T-helper 1 cell (primary cell): ENCODE measurements around the gene GIT1.

Experiments
- DNase-seq, 5 donors: peaks; one replicate each; pipeline ENCODE4 v3.0.0-alpha.2; 2012 to 2020

The GIT1 gene

GRCh38 chr17:29593591-29594518 lies 4.4 kb upstream of the GIT1 start:
- no peak for DNase-seq

GRCh38 chr17:29592850-29593551 lies 3.6 kb upstream of the GIT1 start, which contains the start of gene ANKRD13B:
Gene ANKRD13B (plus strand): TSS chr17:29593132. CDS start chr17:29593622, 490 bp downstream.
- DNase-seq, result peak in 2 of 5 donors; percentile 34 to 35

- peak; percentile 57 to 75 (median 68) for DNase-seq
These were observed 2.5 kb upstream of the GIT1 start for GRCh38 chr17:29591737-29592608.

GRCh38 chr17:29591146-29591736 lies 1.8 kb upstream of the GIT1 start:
- DNase-seq, result peak in 1 of 5 donors; percentile 46

- DNase-seq, result no peak
These were observed 1.1 kb upstream of the GIT1 start for GRCh38 chr17:29590411-29591145.

GRCh38 chr17:29588562-29589411 lies 661 bp downstream of the GIT1 start:
- peak in 3 of 5 donors; percentile 36 to 49 (median 37) for DNase-seq

GRCh38 chr17:29588017-29588561 lies 1.4 kb downstream of the GIT1 start:
- DNase-seq, result peak in 1 of 5 donors; percentile 6

GRCh38 chr17:29587591-29587990 lies 1.9 kb downstream of the GIT1 start:
- DNase-seq, result no peak

- DNase-seq, result no peak
These were observed 2.6 kb downstream of the GIT1 start for GRCh38 chr17:29586676-29587469.

GRCh38 chr17:29585080-29585751 lies 4.2 kb downstream of the GIT1 start:
- peak in 2 of 5 donors; percentile 14 to 36 for DNase-seq

- DNase-seq, result no peak
These were observed 4.9 kb downstream of the GIT1 start for GRCh38 chr17:29584452-29585079.

GRCh38 chr17:29583324-29584248 lies 5.9 kb downstream of the GIT1 start:
- DNase-seq, result peak in 1 of 5 donors; percentile 5

GRCh38 chr17:29582772-29583171 lies 6.7 kb downstream of the GIT1 start:
- no peak for DNase-seq

- no peak for DNase-seq
These were observed 7.1 kb downstream of the GIT1 start for GRCh38 chr17:29582254-29582765.

- no peak for DNase-seq
These were observed 7.7 kb downstream of the GIT1 start for GRCh38 chr17:29581583-29582253.
